NCI-H1417 treated with DMSO at 0.1 percent for 48 hours (cell line): Measurements from ENCODE around the gene GALNT18.

Experiments
- DNase-seq: peaks from one replicate; lab custom pipeline; 2025; lab: John Stamatoyannopoulos, UW

The GALNT18 gene

DNA sequence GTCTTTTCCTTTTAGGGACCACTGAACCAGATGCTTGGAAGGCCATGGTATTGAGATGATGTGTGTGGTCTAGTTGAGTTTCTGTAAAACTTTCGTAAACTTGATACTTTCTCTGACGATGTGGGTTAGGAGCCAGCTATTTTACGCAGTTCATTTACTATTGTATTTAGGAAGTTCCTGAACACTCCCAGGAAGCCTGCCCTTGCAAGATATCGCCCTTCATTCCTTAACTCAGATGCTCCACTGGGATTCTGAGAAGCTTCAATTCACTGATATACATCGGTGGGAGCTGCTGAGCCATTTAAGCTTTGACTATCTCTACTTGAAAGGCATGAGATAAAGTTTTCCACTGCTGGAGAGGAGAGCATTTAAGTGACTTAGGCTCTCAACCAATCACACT is 390.0 kb downstream of the GALNT18 start:
- no peak for DNase-seq

DNA sequence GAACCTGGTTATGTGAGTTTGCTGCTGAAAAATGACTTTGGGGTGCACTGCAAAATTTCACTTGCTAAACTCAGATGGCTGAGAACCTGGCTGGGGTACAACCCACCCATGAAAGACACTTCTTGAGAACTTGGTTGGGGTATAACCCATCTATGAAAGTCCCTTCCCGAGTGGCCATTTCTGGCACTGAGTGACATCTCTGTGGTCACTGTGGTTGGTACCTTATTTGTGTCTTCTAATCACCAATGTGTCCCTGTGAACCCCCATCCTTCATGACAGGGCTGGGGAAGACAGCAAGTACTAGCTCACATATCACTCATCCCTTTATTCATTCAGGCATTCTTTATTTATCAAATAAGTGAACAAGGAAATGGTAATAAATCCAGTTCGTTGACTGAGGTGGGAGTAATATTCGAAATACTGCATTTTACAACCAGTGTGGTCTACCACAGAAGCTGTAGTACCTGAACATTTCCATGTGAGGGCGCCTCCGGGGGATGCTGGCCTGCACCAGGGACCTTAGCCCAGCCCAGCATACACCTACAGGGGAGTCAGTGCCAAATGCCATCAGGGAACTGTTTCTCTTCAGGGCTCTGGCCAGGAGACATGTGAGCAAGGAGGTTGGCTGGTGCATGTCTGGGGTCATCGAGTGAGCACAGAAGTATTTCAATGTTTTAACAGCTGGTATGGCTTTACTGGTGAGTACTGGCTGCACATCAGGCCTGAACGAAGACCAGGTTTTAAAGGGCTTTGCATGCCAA is 390.8 kb downstream of the GALNT18 start:
- no peak for DNase-seq

DNA sequence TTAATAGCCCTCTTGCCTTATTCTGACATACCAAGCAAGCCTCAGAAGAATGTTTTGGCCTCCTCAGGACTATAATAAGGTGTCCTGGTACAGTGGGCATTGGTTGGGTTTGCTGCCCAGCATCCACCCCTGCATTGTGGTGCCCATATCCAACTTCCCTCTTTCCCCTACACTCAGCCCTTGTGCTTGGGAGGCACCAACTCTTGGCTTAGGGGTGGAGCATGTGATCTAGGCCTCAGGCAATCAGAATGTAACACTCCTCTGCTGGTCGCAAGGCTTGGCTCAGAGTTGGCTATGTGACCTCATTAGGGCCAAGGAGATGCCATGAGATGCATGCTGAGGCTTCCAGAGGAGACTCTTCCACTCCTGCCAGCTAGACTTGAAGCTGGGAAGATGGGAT is 391.7 kb downstream of the GALNT18 start:
- no peak for DNase-seq

DNA sequence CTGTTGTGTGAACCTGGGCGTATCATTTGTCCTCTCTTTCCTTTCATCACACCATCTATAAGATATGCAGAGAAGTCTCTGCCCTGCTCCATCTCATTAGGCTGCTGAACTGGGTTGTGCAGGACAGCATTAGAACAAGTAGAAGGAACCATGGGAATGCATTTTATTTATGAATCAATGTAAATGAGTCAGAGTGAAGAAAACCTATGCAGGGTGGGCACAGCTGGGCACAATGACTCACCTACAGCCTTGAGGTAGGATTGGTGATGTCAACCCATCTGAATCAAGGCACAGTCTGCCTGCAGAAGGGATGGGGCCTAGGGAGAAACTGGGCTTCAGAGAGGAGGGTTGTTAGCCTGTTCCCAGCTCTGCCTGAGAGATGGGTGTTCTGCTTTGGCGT is 392.2 kb downstream of the GALNT18 start:
- no peak for DNase-seq

DNA sequence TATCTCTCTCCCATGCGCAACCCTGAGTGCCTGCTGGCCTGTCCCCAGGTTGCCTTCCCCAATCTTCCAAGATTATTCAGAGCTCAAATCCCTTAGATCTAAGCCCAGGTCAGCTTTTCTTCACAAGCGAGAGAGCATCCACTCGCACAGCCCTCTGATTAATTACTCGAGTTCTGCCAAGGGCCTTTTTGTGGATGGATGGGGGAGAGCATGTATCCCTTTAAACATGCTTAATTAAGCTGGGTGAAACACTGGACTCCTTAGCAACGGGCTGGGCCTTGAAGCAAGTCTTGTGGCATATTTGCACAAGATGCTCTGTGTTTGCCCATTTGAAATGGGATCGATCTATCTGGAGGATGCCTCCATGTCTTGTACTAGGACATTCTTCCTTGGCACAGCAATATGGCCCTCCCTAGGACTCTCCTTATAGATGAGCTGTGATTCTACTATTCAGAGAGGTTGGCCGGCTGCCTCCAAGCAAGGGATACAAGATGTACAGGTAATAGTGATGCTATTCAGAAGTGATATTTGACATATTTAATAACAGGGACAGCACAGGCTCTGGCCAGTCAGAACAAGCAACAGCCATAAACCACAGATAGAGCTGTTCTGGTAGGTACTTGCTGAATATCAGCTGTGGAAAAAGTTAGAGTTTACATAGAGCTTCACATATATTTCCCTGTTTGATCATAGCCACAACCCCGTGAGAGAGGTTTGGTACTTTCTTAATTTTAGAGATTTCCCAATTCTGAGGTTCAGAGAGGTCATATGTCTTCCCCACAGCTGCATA is 394.3 kb downstream of the GALNT18 start:
- no peak for DNase-seq
